Fibroblast of lung (primary cell): ENCODE results near the gene DCUN1D1.

ENCODE experiments used
- EZH2 ChIP-seq: IDR thresholded peaks from 2 replicates; pipeline ENCODE4 v1.5.1; 2012; ENCODE audit warnings: low read length, control low read depth, mild to moderate bottlenecking; ENCODE audit errors: missing control alignments
- TF ChIP-seq, protein P1 (sequence below), 2 donors: IDR thresholded peaks in 1 of 2; conservative IDR thresholded peaks in 1 of 2; 1 replicate in 1 of 2; 2 replicates in 1 of 2; pipeline ENCODE4 v1.5.1; 2011 to 2012; ENCODE audit warnings: low read length in 2 of 2, control low read depth in 1 of 2, inconsistent platforms in 1 of 2, low read depth in 1 of 2, mild to moderate bottlenecking in 1 of 2

DNA sequence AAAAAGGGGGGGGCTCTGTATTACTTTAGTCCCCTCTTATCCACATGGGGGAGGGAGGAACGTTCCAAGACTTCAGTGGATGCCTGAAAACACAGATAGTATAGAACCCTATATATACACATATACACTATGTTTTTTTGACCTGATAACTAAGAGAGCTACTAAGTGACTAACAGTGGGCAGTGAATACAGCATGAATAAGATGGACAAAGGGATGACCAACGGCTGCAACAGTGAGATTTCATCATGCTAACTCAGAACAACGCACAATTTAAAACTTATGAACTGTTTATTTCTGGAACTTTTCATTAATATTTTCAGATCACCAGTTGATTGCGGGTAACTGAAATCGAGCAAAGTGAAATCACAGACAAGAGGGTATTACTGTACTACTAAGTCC, 7.3 kb downstream of the DCUN1D1 start:
- TF ChIP-seq EZH2, result no peak
- TF ChIP-seq, protein P1, sequence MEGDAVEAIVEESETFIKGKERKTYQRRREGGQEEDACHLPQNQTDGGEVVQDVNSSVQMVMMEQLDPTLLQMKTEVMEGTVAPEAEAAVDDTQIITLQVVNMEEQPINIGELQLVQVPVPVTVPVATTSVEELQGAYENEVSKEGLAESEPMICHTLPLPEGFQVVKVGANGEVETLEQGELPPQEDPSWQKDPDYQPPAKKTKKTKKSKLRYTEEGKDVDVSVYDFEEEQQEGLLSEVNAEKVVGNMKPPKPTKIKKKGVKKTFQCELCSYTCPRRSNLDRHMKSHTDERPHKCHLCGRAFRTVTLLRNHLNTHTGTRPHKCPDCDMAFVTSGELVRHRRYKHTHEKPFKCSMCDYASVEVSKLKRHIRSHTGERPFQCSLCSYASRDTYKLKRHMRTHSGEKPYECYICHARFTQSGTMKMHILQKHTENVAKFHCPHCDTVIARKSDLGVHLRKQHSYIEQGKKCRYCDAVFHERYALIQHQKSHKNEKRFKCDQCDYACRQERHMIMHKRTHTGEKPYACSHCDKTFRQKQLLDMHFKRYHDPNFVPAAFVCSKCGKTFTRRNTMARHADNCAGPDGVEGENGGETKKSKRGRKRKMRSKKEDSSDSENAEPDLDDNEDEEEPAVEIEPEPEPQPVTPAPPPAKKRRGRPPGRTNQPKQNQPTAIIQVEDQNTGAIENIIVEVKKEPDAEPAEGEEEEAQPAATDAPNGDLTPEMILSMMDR (conservative IDR thresholded peaks at IDR 0.05 in 1 of 2, IDR thresholded peaks at IDR 0.05 in 1 of 2; ENCODE audit: low read depth in 1 of 2, low read length in 2 of 2), result no peak
